GM18507 (cell line): Measurements from ENCODE around the gene ANAPC7.

Experiments
- DNase-seq: peaks from one replicate; pipeline ENCODE4 v3.0.0; 2011; ENCODE audit warnings: low read depth; ENCODE audit not compliant: insufficient read length; ENCODE audit errors: extremely low spot score
- FAIRE-seq: peaks from 2 replicates; lab custom pipeline; 2011; peaks lifted over from hg19 to GRCh38; lab: Jason Lieb, UNC

Gene ANAPC7

DNA sequence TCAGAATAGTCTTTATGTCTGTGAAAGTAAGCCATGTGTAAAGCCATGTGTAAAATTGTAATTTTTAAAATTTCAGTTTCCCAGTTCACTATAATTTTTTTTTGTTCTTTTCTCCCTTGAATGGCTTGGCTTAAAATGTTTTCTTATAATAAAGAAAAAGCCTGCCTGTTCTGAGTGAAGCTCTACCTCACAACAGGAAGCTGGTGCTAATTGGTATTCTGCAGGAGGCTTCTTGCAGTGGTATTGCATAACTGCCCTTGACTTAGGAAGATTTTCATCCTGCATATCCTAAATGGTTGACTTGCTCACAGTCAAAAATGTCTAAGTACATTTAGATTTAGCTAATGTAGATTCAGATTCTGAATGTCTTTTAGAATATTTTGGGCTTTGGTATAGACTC is 73.0 kb downstream of the ANAPC7 start:
- no peak for DNase-seq
- no peak for FAIRE-seq

GRCh38 chr12:110330124-110330523 is 73.4 kb downstream of the ANAPC7 start:
- no peak for DNase-seq
- no peak for FAIRE-seq

DNA sequence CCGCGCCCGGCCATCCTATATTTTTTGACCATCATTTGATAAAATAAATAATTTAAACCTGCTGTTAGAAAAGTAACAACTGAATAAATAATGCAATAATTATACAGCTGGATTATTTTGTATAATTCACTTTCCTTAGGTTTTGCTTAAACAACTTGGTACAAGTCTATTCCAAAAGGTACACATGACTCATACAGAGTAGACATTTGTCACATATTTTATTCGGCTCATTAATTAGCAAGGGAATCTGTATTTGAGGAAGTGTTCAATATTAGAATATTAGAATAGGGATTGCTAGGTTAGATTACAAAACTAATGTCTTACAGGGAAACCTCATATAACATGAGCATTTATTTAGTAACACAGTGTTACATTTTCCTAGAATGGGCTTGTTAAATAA is 73.8 kb downstream of the ANAPC7 start:
- DNase-seq, result no peak
- no peak for FAIRE-seq
